GM12864 (cell line): Measurements from ENCODE around the gene BLACAT1.

Source experiments
- DNase-seq: peaks from one replicate; pipeline ENCODE4 v3.0.0-alpha.2; 2011; ENCODE audit warnings: low read depth
- H3K4me3 ChIP-seq: 2 replicates; pipeline ENCODE4 v1.5.1; 2011; ENCODE audit warnings: mild to moderate bottlenecking, low read depth, low read length, control low read depth
- TF ChIP-seq, protein P1 (sequence below): IDR thresholded peaks from 2 replicates; pipeline ENCODE4 v1.5.1; 2011; ENCODE audit warnings: low read depth, mild to moderate bottlenecking, moderate library complexity, low read length, control low read depth, inconsistent platforms; ENCODE audit errors: missing control alignments

Gene BLACAT1

DNA sequence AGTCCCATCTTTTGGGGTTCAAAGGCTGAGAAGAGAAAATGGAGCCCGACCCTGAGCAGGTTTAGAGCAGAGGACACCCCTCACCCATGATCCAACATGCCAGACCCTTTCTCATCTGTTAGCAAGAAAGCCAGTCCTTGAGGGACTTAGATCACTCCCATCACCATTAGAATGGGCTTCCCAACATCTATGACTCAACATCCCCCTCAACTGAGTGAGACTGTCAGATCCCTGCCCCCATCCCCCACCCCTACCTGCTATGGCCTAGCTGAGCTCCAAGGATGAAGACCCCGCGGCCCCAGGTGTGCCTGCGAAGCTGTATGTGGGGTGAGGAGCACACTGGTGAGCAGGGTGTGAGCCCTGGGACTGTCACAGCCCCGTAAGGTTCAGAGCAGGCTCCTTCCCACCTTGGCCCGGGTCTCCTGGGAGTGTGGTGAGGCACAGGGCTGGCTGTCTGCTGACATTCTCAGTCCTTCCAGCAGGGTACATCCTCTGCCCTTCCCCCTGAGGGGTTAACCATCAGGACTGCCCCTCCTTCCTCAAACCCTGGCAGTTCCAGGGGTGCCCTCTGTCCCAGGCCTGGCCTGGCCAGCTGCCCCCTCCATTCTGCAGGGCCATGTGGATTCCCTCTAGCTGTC lies 21.4 kb upstream of the BLACAT1 start:
- no peak overlapping the region for H3K4me3 ChIP-seq
- DNase-seq: no peak
- TF ChIP-seq, protein P1, sequence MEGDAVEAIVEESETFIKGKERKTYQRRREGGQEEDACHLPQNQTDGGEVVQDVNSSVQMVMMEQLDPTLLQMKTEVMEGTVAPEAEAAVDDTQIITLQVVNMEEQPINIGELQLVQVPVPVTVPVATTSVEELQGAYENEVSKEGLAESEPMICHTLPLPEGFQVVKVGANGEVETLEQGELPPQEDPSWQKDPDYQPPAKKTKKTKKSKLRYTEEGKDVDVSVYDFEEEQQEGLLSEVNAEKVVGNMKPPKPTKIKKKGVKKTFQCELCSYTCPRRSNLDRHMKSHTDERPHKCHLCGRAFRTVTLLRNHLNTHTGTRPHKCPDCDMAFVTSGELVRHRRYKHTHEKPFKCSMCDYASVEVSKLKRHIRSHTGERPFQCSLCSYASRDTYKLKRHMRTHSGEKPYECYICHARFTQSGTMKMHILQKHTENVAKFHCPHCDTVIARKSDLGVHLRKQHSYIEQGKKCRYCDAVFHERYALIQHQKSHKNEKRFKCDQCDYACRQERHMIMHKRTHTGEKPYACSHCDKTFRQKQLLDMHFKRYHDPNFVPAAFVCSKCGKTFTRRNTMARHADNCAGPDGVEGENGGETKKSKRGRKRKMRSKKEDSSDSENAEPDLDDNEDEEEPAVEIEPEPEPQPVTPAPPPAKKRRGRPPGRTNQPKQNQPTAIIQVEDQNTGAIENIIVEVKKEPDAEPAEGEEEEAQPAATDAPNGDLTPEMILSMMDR: no peak

DNA sequence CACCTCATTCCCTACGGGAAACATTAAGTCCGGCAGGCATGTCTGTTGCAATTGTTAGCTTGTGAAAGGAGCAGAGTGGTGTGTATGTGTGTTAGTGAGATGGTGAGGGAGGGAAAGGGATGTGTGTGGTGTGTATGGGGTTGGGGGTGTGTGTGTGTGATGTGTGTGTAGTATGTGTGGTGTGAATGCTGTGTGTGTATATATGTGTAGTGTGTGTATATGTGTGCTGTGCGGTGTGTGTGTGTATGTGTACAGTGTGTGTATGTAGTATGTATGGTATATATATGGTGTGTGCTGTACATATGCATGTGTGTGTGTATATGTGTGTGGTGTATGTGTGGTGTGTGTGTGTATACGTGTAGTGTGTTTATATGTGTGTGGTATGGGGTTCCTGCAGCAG lies 20.8 kb upstream of the BLACAT1 start:
- TF ChIP-seq, protein P1: no peak
- no peak overlapping the region for H3K4me3 ChIP-seq
- DNase-seq: no peak

DNA sequence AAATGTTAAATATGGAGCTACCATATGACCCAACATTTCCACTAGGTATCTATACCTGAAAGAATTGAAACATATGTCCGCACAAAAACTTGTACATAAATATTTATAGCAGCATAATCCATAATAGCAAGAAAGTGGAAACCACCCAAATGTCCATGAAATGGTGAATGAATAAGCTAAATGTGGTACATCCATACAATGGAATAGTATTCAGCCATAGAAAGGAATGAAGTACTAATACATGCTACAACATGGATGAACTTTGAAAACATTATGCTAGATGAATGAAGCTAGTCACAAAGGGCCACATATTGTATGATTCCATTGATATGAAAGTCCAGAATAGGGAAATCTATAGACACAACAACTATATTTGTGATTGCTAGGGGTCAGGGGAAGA lies 20.0 kb upstream of the BLACAT1 start:
- DNase-seq: no peak
- H3K4me3 ChIP-seq: no peak overlapping the region
- TF ChIP-seq, protein P1: no peak

DNA sequence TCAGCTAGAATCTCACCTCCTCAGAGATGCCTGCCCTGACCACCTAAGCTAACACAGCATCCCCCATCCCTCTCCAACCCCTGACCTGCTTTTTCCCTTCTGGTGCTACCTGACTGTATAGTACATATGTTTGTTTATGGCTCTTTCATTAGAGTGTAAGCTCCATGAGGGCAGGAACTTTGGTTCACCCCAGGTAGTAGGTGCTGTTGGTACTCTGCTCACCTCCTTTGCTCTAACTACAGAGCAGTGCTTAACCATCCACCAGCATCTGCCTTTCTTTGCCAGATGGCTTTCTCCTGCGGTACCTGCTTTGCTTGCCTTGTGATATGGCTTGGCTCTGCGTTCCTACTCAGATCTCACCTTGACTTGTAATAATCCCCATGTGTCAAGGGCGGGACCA lies 18.7 kb upstream of the BLACAT1 start:
- no peak overlapping the region for H3K4me3 ChIP-seq
- DNase-seq: no peak
- TF ChIP-seq, protein P1: no peak

DNA sequence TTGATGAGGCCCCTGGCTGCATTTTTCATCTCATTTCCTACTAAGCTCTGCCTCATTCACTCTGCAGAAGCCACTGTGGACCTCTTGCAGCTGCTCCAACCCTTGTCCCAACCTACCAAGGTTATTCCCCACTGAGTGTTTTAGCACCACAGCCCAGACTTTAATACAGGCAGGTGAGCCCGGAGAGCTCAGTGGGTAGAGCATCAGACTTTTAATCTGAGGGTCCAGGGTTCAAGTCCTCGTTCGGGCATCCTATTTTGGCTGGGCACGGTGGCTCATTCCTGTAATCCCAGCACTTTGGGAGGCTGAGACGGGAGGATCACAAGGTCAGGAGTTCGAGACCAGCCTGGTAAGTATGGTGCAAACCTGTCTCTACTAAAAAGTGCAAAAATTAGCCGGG lies 18.1 kb upstream of the BLACAT1 start:
- no peak overlapping the region for H3K4me3 ChIP-seq
- no peak for DNase-seq
- TF ChIP-seq, protein P1: no peak

DNA sequence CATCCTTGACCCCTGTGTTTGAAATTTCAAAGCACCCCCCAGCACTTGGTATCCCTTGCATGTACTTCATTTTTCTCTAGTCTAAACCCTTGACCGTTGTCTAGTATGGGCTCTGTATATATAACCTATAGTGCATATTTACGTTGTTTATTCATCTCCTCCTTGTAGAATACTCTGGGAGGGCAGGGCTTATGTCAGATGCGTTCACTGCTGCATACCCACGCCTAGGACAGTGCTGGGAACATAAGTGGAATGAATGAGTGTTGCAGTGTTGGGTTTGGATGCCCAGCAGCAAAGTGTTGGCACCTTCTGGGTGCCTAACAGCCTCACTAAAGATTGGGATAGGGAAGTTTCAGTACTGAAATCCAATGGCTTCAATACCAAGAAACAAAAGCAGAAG lies 17.6 kb upstream of the BLACAT1 start:
- TF ChIP-seq, protein P1: no peak
- no peak overlapping the region for H3K4me3 ChIP-seq
- no peak for DNase-seq

DNA sequence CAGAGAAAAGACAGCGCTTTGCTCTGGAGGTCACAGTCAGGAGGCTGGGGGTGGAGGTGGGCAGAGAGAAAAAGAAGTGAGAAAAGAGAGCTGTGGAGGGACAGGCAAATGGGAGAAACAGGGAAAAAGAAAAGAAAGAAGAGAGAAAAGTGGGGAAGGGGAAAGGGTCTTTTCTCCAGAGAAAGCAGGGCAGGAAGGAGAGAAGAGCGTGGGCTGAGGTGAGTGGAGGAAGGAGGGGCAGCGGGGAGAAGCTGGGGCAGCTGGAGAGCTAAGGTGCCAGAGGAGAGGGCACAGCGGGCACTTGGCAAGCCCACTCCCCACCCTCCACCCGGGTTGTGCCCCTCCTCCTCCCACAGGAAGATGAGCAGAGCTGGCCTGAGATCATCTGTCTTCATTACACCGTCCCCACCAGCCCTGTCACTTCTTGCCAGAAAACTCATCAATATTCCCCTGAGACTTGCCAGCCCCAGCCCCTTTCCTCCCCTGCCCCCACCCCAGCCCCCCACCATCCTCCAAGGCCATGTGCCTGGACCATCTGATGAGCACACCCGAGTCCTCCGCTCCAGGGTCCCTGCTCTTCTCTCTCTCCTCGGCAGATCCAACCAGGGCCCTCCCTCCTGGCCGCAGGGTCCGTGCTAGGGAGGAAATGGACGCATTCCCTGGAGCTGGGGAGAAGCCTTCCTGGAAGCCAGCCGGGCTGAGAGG lies 17.0 kb upstream of the BLACAT1 start:
- TF ChIP-seq, protein P1: no peak
- DNase-seq: no peak
- H3K4me3 ChIP-seq: no peak overlapping the region
